HG03045 (cell line): ENCODE data around the gene ACKR1.

Experiments used
- ATAC-seq: cut with Tn5 transposase; IDR thresholded peaks from one replicate; pipeline ENCODE4 v1.9.1; 2021; ENCODE audit warnings: mild to moderate bottlenecking, moderate library complexity; ENCODE audit not compliant: unreplicated experiment

Gene ACKR1

GRCh38 chr1:159187033-159187432 is 17.6 kb upstream of the ACKR1 start:
- no peak for ATAC-seq

- no peak for ATAC-seq
Measured at GRCh38 chr1:159187647-159188374, 16.9 kb upstream of the ACKR1 start.

DNA sequence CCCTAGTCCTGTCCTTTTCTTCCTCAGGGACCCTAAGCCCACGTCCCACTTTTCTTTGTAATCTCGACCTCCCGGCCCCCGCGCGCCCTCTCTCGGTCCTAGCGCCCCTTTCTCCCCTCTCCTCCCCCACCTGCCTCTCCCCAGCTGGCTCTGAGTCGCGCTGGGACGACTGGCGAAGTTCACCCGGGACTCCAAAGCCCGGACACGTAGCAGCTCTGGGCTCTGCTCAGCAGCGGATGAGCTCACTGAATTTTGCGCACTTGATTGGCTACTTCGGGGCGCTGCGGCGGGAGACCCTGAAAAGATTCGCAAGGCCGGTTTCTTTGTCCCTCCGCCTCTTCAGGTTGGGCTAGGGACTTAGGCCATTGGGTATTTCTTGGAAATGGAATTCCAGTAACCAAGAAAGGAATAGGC is 16.3 kb upstream of the ACKR1 start:
- peak; percentile 86 for ATAC-seq

GRCh38 chr1:159190441-159190840 is 14.2 kb upstream of the ACKR1 start:
- ATAC-seq = no peak

- ATAC-seq = no peak
Measured at GRCh38 chr1:159196543-159196942, 8.1 kb upstream of the ACKR1 start.

GRCh38 chr1:159197561-159198557 is 6.8 kb upstream of the ACKR1 start:
- no peak for ATAC-seq

DNA sequence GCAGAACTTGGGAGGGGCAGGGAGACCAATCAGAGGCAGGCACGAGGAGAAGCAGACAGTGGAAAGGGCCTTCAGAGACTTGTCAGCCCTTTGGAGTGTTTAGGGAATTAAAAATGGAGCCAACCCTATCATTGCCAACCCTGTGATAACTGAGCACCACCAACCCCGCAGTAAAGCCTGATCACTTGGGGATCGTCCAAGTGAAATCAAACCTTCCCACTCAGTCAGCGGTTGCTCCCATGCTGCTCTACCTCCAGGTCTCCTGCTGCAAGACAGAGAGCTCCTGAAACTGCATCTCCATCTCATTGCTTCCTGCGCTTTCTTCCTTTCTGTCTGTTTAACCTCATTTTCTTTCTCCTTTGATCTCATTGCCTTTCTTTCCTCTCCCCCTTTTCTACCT is 4.8 kb upstream of the ACKR1 start:
- ATAC-seq = no peak

GRCh38 chr1:159200769-159201168 is 3.9 kb upstream of the ACKR1 start:
- ATAC-seq = no peak

- ATAC-seq = no peak
Measured at GRCh38 chr1:159201642-159202041, 3.0 kb upstream of the ACKR1 start.

GRCh38 chr1:159203610-159204009 is 1.1 kb upstream of the ACKR1 start:
- ATAC-seq = no peak

DNA sequence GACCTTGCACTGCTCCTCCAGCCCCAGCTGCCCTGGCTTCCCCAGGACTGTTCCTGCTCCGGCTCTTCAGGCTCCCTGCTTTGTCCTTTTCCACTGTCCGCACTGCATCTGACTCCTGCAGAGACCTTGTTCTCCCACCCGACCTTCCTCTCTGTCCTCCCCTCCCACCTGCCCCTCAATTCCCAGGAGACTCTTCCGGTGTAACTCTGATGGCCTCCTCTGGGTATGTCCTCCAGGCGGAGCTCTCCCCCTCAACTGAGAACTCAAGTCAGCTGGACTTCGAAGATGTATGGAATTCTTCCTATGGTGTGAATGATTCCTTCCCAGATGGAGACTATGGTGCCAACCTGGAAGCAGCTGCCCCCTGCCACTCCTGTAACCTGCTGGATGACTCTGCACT is 550 bp downstream of the ACKR1 start:
- ATAC-seq = no peak

DNA sequence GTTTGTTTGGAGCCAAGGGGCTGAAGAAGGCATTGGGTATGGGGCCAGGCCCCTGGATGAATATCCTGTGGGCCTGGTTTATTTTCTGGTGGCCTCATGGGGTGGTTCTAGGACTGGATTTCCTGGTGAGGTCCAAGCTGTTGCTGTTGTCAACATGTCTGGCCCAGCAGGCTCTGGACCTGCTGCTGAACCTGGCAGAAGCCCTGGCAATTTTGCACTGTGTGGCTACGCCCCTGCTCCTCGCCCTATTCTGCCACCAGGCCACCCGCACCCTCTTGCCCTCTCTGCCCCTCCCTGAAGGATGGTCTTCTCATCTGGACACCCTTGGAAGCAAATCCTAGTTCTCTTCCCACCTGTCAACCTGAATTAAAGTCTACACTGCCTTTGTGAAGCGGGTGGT is 1.4 kb downstream of the ACKR1 start:
- no peak for ATAC-seq

DNA sequence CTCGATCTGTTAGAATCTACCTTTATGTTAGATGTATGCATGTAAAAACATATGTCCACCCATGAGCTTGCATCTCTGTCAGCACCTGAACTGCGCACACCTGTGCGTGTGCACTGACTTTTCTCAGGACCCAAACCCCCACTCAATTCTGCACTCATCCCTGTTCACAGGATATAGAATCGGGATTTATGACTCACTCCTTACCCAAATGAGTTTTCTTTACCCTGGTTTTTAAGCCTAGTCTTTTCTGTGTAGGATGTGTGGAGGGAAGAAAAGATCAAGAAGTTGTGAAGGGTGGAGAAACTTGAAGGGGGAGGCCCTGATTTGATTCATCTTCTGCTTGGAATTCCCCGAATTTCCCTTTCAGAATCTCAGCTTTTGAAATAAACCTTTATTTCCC is 2.4 kb downstream of the ACKR1 start:
- ATAC-seq = no peak

DNA sequence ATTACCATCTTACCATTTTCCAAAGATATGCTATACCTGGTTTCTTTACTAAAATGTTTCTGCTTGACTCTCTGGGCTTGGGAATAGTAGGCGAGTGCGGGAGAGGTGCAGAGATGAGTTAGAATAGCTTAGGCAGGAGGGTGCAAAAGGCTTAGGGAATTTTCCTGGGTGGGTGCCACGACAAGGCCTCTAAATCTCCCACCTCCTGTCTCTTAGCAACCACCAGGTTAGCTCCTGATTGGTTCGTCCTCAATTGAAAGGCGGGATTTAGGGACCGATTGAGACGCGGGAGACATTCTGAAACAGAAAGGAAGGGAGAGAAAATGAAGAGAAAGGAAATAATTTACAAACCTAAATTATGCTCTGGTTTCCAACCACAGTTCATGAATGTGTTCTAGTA is 3.1 kb downstream of the ACKR1 start:
- ATAC-seq = no peak

DNA sequence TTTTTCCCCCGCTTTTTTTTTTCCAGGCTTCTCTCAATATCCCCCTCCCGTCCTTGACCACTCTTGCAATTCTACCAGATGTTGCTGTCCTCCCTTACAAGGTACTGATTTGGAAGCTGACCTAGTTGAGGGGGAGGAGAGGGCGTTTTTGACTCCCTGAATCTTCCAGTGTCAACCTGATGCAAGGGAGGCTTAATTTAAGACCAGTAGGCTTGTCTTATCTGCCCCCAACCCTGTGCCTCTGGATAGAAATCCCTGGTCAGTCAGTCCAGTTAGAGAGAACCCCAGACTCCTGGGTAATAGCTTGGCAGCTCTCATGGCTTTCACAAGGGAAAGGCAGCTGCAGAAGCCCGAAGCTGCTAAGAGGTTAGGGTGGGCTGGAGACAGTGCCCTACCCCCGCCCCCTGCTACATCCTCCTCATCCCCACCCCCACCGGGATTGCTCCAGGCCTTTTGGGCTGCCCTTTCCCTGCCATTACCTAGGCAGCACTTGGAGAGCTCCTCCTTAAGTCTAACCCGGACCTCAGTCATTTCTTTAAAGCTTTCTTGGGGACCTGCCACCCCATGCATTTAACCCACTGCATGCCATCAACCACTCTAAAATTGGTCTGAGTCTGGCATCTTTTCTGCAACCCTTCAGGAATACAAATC is 3.6 kb downstream of the ACKR1 start:
- ATAC-seq = no peak

DNA sequence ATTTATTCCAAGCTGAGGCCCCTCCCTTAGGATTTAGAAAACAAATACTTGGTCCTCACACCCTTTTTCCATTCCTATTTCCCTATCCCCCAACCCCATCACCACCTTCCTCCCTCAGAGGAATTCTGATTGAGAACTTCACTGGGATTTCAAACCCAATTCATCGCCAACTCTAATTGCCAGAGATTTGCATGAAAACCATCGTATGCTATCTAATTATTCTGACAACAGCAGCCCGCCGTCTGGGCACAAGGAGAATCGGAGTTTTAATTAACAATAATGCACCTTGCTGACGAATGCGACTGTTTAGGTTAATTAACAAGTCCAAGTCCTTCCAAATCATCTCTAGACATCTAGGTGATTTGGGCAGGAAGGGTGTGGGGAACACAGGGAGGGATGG is 4.4 kb downstream of the ACKR1 start:
- ATAC-seq = no peak

- no peak for ATAC-seq
Measured at GRCh38 chr1:159211331-159212136, 6.9 kb downstream of the ACKR1 start.

- no peak for ATAC-seq
Measured at GRCh38 chr1:159212596-159212995, 7.9 kb downstream of the ACKR1 start.

GRCh38 chr1:159214149-159214760 is 9.6 kb downstream of the ACKR1 start:
- no peak for ATAC-seq
